ENCODE data around the gene ARHGAP45. TPM values are rescaled to one million over a fixed set of nuclear protein-coding genes. Genes with fewer than 3 reads are reported as not detected.

Gene ARHGAP45
- total and polyA plus RNA-seq, 9 of the 15 experiments (the other 6 are each of a cell fraction or from before 2014, with no cell fraction given): 0.08 to 22.1 (median 4.2) TPM

DNA sequence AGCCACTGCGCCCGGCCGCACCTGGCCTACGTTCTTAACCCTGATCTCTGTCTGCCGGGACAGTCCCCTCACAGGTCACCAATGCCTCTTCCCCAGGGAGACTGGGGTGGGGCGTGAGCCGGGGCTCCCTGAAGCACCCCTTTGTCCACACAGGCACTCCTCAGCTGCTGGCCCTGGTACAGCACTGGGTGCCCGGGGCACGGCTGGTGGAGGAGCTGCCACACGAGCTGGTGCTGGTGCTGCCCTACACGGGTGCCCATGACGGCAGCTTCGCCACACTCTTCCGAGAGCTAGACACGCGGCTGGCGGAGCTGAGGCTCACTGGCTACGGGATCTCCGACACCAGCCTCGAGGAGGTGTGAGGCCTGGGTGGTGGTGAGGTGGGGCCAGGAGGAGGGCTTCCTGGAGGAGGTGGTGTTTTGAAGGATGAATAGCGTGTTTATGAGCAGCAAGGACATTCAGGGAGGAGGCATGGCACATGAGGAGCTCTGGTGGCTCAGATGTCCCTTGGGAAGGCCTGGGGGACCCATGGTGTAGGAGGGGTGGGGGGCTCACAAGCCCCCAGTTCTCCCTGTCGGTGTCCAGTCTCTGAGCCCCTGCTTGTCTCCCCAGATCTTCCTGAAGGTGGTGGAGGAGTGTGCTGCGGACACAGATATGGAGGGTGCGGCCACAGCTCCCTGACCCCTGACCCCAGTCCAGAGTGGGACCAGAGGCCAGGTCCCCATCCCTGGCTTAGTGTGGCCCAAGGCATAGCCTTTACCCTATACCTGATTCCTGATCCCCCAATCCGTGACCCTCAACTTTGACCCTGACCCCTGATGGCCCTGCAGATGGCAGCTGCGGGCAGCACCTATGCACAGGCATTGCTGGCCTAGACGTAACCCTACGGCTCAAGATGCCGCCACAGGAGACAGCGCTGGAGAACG is 13.5 kb upstream of the ARHGAP45 start:
- TF ChIP-seq SIRT6 (IDR thresholded peaks at IDR 0.05; ENCODE audit: low read depth, low read length) (no peak), ZKSCAN1 (IDR thresholded peaks at IDR 0.05; ENCODE audit: low read depth, low read length) (no peak), ARHGAP35 (IDR thresholded peaks at IDR 0.05; ENCODE audit: partially characterized antibody) (no peak), POLR2G (IDR thresholded peaks at IDR 0.05; ENCODE audit: low read depth, low read length) (peak; percentile 42), NR2C1 (IDR thresholded peaks at IDR 0.05) (peak; percentile 61; the same call in 1 of the 2 replicates), NR2C1 (tag; IDR thresholded peaks at IDR 0.05) (peak; percentile 51; the same call in 1 of the 2 replicates), ZNF436 (CRISPR knock-in tag; IDR thresholded peaks at IDR 0.05) (peak; percentile 55; the same call in 1 of the 2 replicates), CBFA2T3 (IDR thresholded peaks at IDR 0.05) (0 out of 2 replicates have a peak, but pooled peaks have one; percentile 7), ZBTB7A (IDR thresholded peaks at IDR 0.05; ENCODE audit: borderline replicate concordance, control insufficient read depth, low read depth, low read length) (peak; percentile 42; the same call in 1 of the 2 replicates), GABPA (tag; conservative IDR thresholded peaks at IDR 0.05; ENCODE audit: low read depth) (no peak), ZFP36 (IDR thresholded peaks at IDR 0.05; ENCODE audit: low read depth, low read length, partially characterized antibody) (peak; percentile 93), FOXJ2 (tag; IDR thresholded peaks at IDR 0.05) (no peak)
- TF ChIP-seq, protein P1, sequence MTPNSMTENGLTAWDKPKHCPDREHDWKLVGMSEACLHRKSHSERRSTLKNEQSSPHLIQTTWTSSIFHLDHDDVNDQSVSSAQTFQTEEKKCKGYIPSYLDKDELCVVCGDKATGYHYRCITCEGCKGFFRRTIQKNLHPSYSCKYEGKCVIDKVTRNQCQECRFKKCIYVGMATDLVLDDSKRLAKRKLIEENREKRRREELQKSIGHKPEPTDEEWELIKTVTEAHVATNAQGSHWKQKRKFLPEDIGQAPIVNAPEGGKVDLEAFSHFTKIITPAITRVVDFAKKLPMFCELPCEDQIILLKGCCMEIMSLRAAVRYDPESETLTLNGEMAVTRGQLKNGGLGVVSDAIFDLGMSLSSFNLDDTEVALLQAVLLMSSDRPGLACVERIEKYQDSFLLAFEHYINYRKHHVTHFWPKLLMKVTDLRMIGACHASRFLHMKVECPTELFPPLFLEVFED (CRISPR knock-in tag; conservative IDR thresholded peaks at IDR 0.05): no peak
- TF ChIP-seq, protein P2, sequence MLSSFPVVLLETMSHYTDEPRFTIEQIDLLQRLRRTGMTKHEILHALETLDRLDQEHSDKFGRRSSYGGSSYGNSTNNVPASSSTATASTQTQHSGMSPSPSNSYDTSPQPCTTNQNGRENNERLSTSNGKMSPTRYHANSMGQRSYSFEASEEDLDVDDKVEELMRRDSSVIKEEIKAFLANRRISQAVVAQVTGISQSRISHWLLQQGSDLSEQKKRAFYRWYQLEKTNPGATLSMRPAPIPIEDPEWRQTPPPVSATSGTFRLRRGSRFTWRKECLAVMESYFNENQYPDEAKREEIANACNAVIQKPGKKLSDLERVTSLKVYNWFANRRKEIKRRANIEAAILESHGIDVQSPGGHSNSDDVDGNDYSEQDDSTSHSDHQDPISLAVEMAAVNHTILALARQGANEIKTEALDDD (IDR thresholded peaks at IDR 0.05): no peak
- TF ChIP-seq, protein P3, sequence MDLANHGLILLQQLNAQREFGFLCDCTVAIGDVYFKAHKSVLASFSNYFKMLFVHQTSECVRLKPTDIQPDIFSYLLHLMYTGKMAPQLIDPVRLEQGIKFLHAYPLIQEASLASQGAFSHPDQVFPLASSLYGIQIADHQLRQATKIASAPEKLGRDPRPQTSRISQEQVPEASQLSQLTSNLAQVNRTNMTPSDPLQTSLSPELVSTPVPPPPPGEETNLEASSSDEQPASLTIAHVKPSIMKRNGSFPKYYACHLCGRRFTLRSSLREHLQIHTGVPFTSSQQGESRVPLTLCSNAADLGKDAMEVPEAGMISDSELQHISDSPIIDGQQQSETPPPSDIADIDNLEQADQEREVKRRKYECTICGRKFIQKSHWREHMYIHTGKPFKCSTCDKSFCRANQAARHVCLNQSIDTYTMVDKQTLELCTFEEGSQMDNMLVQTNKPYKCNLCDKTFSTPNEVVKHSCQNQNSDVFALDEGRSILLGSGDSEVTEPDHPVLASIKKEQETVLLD (IDR thresholded peaks at IDR 0.05): no peak
- CTCF ChIA-PET (ENCODE audit: low intra/inter-chr PET ratio): no interaction called here
- Histone ChIP-seq H3K36me3 (ENCODE audit: control insufficient read depth, insufficient read depth, low read length) (peaks cover 79% of the 10 kb centered on the region), H3K4me1 (replicated peaks in 1 of 2; ENCODE audit: control insufficient read depth in 2 of 2, insufficient read depth in 2 of 2, low read length in 2 of 2) (peaks cover 0 to 48% of the 10 kb centered on the region in 2 experiments; a peak in 3 of 5 replicates), H3K27me3 (ENCODE audit: control insufficient read depth in 2 of 2, insufficient read depth in 2 of 2, low read length in 2 of 2) (no peaks in the 10 kb centered on the region), H3K9me3 (replicated peaks; ENCODE audit: control insufficient read depth, insufficient read depth, low read depth, low read length) (no peaks in the 10 kb centered on the region), H3K27ac (ENCODE audit: extremely low read depth, low read depth, low read length) (no peak overlapping the region; the same call in 2 of the 3 replicates), H3K9me1 (ENCODE audit: control insufficient read depth, insufficient read depth, low read length) (no peaks in the 10 kb centered on the region), H2AFZ (ENCODE audit: low read depth, low read length) (no peak overlapping the region), H3K4me3 (no peak overlapping the region), H3K4me2 (ENCODE audit: insufficient read depth, low read length) (no peak overlapping the region), H3K9ac (ENCODE audit: insufficient read depth in 1 of 2, low read depth in 2 of 2, low read length in 2 of 2) (peak overlapping the region in 1 of 2 experiments; percentile 41; a peak in 2 of 4 replicates), H3K79me2 (ENCODE audit: control insufficient read depth, insufficient read depth, low read length) (no peaks in the 10 kb centered on the region; the same call in 2 of the 3 replicates), H4K20me1 (replicated peaks; ENCODE audit: control insufficient read depth, insufficient read depth, low read length) (0 out of 2 replicates have a peak, but pooled peaks cover 4% of the 10 kb centered on the region)
- peak; percentile 59 for ATAC-seq
- intact Hi-C loops (cut with micrococcal nuclease) (no loop called here), in situ Hi-C loops (cut with MboI) (no loop called here)
- POLR2A ChIA-PET: interaction anchor here (0.6 to 1.1 kb wide), 4 partner anchors 14 to 67 kb away, joined by 3 to 4 read pairs (median 4); no protein-coding TSS in a partner anchor
- peak; percentile 54 for FAIRE-seq
- peak in 1 of 4 experiments; percentile 29 for DNase-seq (ENCODE audit: extremely low read depth in 1 of 4, low spot score in 3 of 4)
- no TSS peak for BruUV-seq (replicated peaks)
- WGBS (ENCODE audit: insufficient coverage, low coverage, missing lambda C conversion rate): 86% methylated on average over 27 of the region's 31 CpGs
